DOHH2 (cell line): Measurements from ENCODE around the gene CCL16.

ENCODE experiments used
- EZH2phosphoT487 ChIP-seq: fragments of 200-600 bp; sonication (generic); IDR thresholded peaks from 2 replicates; pipeline ENCODE4 v1.6.1; 2017; ENCODE audit warnings: borderline replicate concordance, mild to moderate bottlenecking, antibody characterized with exemption, low read length, moderate library complexity, mixed read lengths
- TF ChIP-seq, protein P1 (sequence below): fragments of 200-600 bp; sonication (generic); IDR thresholded peaks from one replicate; pipeline ENCODE4 v1.5.1; 2014; ENCODE audit warnings: antibody characterized with exemption, mild to moderate bottlenecking, low read depth, low read length; ENCODE audit not compliant: poor library complexity, severe bottlenecking

DNA sequence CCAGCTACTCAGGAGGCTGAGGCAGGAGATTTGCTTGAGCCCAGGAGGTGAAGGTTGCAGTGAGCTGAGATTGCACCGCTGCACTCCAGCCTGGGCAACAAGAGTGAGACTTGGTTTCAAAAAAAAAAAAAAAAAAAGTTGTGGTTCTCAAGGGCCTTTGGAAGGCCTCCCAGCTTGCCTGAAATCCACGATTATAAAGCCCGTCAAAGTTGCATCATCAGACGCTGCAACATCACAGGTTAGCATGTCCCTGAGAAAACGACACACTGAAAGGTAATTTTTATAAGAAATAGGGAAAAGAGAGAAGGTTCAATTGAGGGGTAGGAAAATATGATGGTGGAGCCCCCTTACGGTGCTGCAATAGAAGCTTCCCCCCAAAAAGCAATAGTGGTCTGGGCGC is 33.2 kb downstream of the CCL16 start:
- TF ChIP-seq, protein P1, sequence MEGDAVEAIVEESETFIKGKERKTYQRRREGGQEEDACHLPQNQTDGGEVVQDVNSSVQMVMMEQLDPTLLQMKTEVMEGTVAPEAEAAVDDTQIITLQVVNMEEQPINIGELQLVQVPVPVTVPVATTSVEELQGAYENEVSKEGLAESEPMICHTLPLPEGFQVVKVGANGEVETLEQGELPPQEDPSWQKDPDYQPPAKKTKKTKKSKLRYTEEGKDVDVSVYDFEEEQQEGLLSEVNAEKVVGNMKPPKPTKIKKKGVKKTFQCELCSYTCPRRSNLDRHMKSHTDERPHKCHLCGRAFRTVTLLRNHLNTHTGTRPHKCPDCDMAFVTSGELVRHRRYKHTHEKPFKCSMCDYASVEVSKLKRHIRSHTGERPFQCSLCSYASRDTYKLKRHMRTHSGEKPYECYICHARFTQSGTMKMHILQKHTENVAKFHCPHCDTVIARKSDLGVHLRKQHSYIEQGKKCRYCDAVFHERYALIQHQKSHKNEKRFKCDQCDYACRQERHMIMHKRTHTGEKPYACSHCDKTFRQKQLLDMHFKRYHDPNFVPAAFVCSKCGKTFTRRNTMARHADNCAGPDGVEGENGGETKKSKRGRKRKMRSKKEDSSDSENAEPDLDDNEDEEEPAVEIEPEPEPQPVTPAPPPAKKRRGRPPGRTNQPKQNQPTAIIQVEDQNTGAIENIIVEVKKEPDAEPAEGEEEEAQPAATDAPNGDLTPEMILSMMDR, result no peak
- no peak for TF ChIP-seq EZH2phosphoT487
